Fibroblast of skin of abdomen (primary cell): ENCODE data around the gene HAL.

Experiments used
- DNase-seq: peaks from one replicate; pipeline ENCODE4 v3.0.0-alpha.2; 2013

Gene HAL

GRCh38 chr12:95940514-95940913, 55.6 kb downstream of the HAL start:
- no peak for DNase-seq
